Activated T-cell treated with anti-CD3 and anti-CD28 coated beads for 24 hours (primary cell): Measurements from ENCODE around the gene ZNF362.
A peak's percentile ranks its signal among the peaks of the same experiment; 100 is the strongest.
"Not testable (repeated sequence)": the region's sequence is repeated elsewhere in the genome, so short reads cannot be mapped to it uniquely, and the experiment has no call there.

Experiments
- DNase-seq: peaks from one replicate; pipeline ENCODE4 v3.0.0-alpha.2; 2020; ENCODE audit warnings: low read depth

Gene ZNF362

GRCh38 chr1:33287317-33287716, 31.0 kb downstream of the ZNF362 start:
- no peak for DNase-seq

- no peak for DNase-seq
These were observed 32.9 kb downstream of the ZNF362 start for GRCh38 chr1:33288976-33289857.

GRCh38 chr1:33289858-33290154, 33.5 kb downstream of the ZNF362 start:
- no peak for DNase-seq

- not testable (repeated sequence) for DNase-seq
These were observed 34.3 kb downstream of the ZNF362 start for GRCh38 chr1:33290615-33291014.

- DNase-seq, result no peak
These were observed 36.5 kb downstream of the ZNF362 start for GRCh38 chr1:33292726-33293340.

GRCh38 chr1:33294071-33295010, 38.0 kb downstream of the ZNF362 start:
- no peak for DNase-seq

- DNase-seq, result no peak
These were observed 38.7 kb downstream of the ZNF362 start for GRCh38 chr1:33295023-33295422.

- DNase-seq, result peak; percentile 73
These were observed 39.3 kb downstream of the ZNF362 start for GRCh38 chr1:33295450-33296081.

- DNase-seq, result no peak
These were observed 39.8 kb downstream of the ZNF362 start for GRCh38 chr1:33296082-33296458.

GRCh38 chr1:33296824-33297223, 40.5 kb downstream of the ZNF362 start:
- no peak for DNase-seq

- no peak for DNase-seq
These were observed 41.8 kb downstream of the ZNF362 start for GRCh38 chr1:33297911-33298622.

GRCh38 chr1:33298623-33299277, 42.5 kb downstream of the ZNF362 start:
- DNase-seq, result peak; percentile 44

GRCh38 chr1:33299461-33300155, 43.3 kb downstream of the ZNF362 start:
- no peak for DNase-seq

- no peak for DNase-seq
These were observed 44.4 kb downstream of the ZNF362 start for GRCh38 chr1:33300673-33301072.

GRCh38 chr1:33301273-33301984, 45.1 kb downstream of the ZNF362 start:
- DNase-seq, result no peak

- no peak for DNase-seq
These were observed 46.0 kb downstream of the ZNF362 start for GRCh38 chr1:33302325-33302724.

GRCh38 chr1:33305016-33305415, 48.7 kb downstream of the ZNF362 start:
- DNase-seq, result no peak

GRCh38 chr1:33305816-33306652, 49.7 kb downstream of the ZNF362 start:
- DNase-seq, result no peak
